NCI-H345 treated with DMSO at 0.1 percent for 48 hours (cell line): ENCODE data around the gene RALGPS1.

Source experiments
- DNase-seq: peaks from one replicate; lab custom pipeline; 2025; ENCODE audit not compliant: unreplicated experiment; lab: John Stamatoyannopoulos, UW

The RALGPS1 gene

DNA sequence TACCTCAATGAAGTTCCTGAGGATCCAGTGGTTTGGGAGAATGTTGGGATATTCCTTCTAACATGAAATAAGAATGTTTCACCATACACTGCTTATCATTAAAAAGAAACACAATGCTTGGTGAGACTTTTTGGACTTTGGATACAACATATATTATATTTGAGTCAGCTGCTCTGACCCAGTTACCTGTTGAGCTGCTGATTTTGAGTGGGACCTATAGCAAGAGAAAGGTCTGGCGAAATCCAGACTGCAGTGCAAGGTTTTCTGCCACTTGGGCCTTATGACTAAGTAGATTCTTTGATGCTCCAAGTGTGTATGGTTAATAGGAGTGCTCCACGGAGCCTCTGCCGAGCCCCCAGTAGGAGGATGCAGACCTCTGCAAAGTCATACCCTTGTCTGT is 10.0 kb upstream of the RALGPS1 start:
- no peak for DNase-seq

DNA sequence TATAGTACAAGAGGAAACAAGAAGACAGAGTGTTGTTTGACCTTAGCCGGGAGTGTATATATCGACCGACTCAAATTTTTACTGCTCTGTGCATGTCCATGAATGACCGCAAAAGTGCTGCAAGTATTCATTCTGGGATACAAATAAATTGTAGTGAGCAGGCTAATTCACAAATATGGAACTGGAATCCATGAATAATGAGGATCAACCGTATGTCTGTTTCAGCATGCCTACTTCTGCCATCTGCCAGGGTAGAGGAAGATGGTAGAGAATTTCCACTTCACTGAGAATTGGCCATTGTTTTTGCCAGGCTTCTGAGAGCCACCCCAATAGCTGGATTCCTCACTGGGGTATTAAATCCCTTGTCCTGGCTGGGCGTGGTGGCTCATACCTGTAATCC is 8.5 kb upstream of the RALGPS1 start:
- DNase-seq = no peak

DNA sequence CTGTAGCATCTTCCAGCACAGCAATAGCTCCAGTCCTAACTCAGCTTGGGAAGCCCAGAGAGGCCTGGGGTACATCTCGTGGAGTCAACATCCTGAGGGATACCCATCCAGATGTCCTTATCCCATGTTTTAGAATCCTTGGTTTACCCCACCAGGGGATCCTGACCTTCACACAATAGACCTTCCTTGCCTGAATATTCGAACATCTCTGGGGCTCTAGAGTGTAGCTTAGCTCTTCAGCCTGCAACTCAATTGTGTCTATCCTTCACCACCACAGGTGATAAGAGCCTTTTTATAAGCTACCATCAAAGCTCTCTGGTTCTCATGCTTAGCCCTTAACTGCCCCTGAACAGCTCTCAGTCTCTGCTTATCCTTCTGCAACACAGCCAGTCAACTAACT is 7.5 kb upstream of the RALGPS1 start:
- DNase-seq = no peak

DNA sequence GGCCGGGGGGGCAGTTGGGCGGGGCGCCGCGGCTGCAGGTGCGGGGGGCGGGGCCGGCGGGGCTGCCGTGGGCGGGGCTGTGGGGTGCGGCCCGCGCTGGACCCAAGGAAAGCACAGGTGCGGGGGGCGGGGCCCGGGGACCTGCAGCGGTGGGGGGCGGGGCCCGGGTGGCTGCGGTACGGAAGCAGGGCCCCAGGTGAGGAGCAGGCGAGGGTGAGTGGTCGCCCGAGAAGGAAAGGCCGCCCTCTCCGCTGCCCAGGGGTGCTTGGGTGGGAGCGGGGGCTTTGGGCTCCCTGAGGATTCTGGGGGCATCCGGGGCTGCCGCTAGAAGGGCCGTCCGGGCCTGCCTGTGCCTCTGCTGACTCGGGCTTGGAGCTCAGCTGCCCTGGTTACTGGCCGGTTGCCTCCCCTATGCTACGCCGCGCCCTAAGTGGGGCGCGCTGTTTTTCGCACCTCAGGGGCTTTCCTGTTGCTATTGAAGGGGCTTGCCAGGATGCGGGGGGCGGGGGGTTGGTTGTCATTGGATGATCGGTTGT is 767 bp downstream of the RALGPS1 start:
- DNase-seq = peak; percentile 63

DNA sequence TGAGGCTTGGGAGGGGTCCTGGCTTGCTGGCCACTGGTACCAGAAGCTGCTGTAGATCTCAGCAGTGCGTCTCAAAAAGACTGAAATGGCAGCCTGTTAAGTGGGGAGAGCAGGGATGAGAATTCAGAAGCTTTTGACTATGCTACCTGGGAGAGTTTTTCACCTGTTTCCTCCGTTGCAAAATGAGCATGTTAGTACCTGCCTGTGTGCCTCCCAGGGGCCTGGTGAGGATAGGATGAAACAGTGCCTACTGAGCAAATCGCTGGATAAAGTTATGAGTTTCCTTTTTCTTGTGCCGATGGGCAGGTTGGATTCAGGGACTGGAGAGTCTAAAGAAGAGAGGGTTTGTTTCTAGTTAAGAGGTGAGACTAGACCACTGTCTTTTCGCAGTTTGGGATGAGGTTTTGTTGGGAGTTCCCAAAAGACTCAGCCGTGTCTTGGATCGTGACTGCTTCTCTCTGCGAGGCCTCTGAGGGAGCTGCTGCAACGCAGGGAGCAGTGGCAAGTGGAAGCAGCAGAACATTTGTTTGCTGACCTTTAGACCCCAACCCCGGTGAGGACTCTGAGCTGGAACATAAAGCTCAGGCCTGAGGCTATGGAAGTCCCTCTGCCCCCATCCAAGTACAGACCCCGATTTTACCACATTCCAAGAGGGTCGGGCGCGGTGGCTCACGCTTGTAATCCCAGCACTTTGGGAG is 1.4 kb downstream of the RALGPS1 start:
- peak; percentile 13 for DNase-seq

DNA sequence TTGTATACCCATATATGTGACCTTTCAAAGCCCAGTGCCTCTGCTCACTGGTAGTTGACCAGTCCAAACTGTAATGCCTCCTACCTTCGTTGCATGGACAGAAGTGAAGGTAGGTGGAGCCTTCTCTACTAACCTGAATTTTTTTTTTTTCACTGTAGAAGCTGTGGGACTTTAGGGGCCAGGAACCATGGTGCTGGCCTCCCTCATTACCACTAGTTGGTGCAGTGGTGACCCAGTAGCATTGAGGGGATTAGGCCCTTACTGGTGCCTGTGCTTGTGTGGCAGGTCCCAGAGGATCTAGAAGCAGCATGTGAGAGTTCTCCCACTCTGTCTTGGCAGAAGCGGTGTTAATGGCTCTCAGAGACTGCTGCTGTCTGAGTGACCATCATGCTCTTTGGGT is 2.3 kb downstream of the RALGPS1 start:
- DNase-seq = no peak

DNA sequence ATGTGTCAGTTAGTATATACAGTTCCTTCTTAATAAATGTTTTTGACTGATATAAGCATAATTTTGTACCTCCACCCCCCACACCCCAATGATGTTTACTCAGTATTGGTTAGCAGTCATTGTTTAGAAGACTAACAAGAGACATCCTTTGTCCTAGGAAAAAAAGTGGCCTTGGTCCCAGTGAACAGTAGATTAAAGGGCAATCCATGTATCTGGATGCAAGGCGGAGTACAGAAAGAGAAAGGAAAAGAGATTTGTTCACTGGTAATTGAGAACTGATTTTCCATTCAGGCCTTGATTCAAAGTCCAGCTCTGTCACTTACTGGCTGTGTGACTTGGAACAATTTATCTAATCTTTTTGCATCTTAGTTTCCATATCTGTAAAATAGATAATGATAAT is 4.6 kb downstream of the RALGPS1 start:
- no peak for DNase-seq

DNA sequence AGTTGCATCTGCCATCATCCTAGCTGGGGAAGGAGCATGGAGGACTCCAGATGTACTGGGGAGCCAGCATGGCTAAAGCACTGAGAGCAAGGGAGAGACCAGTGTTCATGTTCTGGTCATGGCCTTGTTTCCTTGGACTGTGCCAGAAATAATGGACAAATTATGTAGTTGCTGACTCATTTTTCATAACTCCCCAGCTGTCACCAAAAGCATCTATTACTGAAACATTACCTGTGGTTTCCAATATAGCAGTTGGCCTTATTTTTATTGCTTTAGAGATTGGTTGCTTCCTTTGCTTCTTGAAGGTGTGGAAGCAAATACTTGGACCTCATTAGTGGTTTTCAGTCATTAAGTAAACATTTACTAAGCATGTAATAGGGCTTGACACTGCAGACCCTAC is 11.3 kb downstream of the RALGPS1 start:
- no peak for DNase-seq

DNA sequence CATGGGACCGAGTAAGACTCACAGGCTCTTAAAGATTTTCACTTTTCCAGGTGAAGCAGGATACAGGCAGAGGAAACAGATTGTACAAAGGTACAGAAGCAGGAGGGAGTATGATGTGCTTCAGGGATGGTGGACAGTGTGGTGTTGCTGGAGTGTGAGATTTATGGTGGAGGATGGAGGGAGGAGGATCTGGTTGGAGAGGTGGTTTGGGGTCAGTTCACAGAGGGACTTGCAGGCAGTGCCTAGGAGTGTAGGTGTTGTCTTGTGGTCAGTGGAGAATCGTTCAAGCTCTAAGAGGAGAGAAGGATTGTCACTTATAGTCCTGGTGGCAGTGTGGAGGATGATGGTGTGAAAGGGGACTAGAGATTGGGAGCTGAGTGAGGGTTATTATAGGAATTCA is 11.8 kb downstream of the RALGPS1 start:
- no peak for DNase-seq

DNA sequence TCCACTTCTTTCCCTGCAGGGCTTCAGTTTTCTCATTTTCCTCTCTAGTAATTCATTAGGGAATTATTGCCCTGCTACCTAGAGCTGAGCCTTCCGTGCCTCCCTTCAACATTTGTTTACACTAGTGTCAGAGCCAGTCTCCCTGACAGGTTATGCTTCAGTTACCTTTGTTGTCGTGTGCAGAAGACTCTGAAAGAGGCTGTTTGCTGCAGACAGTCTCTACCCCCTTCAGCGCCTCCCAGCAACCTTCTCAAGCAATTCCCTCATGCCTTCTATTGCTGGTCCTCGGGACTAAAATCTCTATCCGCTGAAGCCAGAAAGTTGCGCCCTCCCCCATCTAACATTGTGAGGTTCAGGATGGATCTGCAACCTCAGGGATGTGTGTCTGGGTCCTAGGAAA is 12.8 kb downstream of the RALGPS1 start:
- peak; percentile 53 for DNase-seq

DNA sequence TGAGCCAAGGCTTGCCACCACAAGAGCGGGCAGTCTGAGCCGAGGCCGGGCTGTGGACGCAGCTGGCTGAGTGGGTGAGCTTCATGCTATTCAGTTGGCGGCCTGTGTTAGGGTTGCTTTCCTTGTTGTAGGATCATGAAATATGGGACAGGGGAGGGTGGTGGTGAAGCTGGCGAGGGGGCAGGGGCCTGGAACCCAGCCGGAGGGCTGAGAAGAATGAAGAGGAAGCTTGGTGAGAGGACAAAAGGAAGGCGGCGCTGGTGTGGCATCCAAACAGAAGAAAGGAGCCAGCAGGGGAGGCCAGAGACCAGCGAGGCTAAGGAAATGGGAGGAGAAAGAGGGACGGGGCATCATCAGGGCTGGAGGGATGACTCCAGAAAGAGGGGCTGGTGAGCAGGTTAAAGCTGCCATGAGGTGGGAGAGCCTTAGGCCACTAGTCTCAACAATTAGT is 18.3 kb downstream of the RALGPS1 start:
- no peak for DNase-seq

DNA sequence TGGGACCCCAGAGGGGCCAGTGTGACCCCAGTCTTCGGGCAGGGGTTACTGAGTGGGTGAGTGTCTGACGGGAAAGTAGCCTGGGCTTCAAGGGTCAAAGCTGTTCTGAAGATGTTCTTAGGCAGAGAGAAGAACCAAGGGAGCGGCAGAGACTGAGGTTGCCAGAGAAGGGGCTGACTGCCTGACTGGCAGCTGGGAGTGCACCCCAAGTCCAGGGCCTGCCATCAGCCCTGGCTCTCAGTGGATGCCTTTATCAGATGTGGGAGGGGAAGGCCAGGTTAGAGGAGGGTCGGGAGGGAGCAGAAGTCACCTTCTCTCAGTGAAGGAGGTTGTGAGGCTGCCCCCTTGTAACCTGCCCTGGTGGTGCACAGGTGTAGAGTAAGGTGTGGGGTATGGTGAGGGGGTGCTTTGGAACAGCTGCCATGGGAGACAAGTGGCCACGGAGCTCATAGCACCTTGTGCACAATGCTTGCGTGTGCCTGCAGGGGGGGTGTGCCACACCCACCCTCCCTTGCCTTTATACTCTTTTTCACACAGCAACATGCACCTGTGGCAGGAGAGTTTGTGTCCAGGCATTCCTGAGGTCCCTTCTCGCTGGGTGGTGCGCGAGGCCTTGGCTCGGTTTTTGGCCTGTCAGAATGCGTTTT is 18.9 kb downstream of the RALGPS1 start:
- DNase-seq = no peak

DNA sequence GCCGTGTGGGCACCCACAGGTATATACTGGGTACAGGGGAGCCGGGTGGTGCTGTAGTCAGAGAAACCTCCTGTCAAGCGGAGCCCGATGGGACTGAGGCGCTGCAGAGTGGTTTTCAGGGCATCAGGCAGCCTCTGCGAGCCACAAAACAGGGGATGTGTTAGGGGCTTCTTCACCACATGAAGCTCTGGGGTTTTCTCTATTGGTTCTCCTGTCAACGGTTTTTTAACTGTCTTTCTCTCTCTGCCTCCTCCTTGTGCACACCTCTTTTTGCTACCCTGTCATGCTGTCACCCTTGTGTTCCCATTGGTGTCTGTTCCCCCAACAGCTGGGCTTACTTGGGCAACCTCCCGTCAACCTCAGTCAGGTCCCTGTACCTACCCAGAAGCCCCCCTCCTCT is 19.9 kb downstream of the RALGPS1 start:
- no peak for DNase-seq

DNA sequence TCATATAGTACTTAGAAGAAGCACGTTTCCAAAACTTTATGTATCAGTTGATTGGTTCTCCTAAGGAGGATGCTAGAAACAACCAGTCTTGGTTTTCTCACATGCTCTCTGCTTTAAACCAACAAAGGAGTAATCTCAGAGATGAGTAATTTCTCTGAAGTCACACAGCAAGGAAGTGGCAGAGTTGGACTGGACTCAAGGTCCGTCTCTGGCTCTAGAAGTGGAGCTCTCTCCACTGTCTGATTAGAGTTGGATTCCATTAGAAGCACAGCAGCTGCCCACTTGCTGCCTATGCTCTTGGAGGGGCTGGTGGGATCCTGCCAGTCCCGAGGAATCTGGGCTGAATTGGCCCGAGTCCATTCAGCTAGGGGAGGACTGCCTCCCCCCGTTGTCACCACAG is 21.0 kb downstream of the RALGPS1 start:
- no peak for DNase-seq

DNA sequence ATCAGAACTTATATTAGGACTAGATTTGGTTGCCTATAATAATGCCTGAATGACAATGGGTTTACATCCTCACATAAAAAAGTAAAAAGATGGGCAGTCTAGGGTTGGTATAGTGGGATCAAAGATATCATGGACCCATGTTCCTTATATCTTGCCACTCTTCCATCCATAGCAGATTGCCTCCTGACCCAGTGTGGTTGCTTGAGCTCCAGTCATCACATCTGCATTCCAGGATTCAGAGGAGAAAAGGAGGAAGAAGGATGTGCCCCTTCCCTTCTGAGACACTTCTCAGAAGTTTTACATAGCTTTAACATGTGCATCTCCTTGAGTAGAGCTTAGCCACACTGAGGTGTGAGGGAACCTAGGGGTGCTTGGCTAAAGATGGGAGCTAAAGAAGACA is 22.9 kb downstream of the RALGPS1 start:
- no peak for DNase-seq

DNA sequence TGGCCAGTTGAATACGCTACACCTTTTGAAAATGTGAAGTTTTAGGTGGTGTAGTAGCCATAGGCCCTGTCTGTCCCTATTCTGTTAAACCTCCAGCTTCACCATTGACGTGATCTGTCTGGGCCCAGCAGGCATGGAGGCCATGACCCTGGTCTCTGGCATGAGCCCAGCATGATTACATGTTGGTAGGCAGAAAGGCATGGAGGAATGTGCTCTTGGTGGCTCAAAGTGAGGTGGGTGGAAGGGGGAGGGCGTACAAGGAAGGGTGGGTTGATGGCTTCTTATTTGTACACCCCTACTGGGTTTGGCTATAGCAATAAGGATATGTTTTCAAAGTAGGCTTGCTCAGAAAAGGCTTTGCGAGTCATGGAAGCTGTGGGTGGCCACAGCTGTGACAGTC is 23.7 kb downstream of the RALGPS1 start:
- no peak for DNase-seq

DNA sequence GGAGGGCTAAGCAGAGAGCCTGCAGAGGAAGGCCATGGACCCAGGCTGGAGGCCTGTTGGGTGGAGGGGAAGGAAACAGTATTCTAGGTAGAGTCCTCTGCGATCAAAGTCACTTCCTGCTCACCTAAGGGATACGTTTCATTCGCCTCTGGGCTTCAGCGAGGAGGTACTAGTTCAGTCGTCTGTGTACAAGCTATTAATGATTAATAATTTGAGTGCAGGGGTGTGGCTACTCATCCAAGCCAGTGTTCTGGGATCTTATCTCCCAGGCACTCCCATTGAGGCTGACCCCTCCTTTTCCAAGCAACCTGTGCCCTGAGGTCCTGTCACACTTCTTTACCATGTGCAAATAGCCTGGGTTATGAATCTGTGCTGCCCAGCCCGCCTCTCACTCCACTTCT is 25.2 kb downstream of the RALGPS1 start:
- DNase-seq = no peak

DNA sequence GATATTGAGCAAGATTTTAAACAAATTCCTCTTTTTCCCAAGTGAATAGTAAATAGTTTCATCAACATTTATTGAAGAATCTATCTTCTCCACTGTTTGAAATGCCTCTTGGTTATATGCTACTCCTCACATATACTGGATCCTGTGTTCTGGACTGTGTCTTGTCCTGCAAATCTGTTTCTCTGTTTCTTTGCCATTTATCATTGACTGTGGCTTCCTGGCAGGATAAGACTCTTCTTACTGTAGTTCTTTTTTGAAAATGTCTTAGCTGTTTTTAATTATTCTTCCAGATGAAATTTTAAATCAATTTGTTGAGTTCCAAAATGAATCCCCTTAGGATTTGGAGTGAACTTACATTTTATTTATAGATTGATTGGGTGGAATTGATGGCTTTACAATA is 27.8 kb downstream of the RALGPS1 start:
- DNase-seq = no peak

DNA sequence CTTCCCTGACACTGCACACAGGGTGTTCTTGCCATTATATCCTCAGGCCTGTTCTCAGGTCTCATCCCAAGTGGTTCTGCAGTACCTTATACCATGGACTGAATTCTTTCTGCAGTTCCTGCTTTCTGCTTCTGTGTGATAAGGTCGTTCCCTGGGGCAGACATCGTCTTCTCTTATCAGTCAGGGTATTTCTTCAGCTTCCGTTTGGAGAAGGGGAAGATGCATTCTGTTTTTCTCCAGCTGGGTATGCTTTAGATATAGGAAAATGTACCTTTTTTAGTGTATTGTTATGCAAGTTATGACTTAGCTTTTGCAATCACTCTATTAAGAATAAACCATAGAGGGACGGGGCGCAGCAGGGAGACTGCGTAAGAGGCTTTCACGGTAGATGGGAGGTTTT is 31.1 kb downstream of the RALGPS1 start:
- no peak for DNase-seq

DNA sequence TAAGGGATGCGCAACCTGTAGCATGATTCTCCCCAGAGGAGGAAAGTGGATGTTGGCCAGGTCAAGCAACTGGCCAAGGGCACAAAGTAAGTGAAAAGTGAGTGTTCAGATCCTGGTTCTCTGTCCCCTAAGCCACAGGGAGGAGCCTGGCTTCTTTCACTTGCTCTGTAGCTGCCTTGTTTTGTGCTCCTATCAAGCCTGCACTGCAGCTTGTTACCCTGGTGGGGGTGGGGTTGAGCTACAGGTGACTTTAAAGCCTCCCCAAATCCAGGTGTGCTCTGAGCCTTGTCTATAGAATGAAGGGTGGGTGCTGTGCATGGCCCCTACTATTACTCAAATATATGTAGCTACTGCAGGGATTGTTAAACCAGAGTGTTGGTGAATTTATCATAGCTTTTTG is 32.9 kb downstream of the RALGPS1 start:
- DNase-seq = no peak

DNA sequence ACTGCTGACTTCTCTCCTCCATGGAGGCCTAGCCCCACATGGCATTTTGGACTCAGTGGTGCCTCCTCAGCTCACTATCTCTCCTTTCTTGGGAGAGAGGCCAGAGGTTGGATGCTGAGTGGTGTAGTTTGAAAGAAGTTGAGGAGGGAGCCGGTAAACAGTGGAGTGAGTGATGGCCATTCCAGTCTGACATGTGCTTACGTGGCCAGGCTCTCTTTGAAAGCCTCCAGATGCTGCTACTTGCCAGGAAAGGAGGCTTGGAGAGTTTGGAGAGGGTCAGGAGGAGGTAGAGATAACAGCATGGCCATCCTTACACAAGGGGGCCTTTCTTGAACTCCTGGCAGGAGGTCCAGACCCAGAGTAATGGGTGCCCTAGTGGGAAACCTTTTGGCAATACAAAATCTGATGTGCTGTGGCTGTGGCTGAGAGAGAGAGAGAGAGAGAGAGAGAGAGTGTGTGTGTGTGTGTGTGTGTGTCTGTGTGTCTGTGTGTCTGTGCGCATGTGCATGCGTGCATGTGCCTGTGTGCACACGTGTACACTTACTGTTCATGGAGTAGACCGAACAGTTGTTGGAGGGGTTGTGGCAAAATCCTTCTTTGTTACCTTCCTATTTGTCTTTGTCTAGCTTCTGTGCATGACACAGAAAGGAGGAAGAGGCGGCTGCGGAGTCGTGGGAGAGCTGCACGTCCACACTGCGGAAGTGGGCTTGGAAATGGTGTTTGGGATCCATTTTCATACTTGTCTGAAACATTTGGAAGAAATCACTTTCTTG is 37.8 kb downstream of the RALGPS1 start:
- DNase-seq = no peak
